Stimulated activated naive CD4-positive, alpha-beta T cell treated with Interleukin-2 at 50 U/mL for 16 hours (primary cell): ENCODE results near the gene GRID1.
"Not testable (repeated sequence)": the region's sequence is repeated elsewhere in the genome, so short reads cannot be mapped to it uniquely, and the experiment has no call there.

Experiments used
- DNase-seq: peaks from one replicate; lab custom pipeline; 2025; lab: John Stamatoyannopoulos, UW

The GRID1 gene

DNA sequence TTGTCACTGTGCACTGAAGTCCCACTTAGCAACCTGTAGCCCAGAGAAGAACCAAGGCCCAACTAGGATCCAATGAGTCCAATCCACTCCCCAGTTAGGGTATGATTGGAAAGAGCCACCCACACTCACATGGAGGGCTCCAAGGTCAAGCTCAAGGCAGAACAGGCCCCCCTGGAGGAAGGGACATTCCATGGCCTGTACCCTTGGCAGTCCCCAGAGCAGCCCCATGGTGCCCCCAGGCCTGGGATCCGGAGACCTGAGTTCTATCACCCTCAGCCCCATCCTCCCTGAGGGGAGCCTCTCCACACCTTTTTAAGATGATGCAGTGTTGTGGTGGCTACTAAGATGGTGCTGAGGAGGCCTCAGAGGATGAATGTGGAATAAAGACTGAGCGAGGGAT, 231.4 kb downstream of the GRID1 start:
- no peak for DNase-seq

DNA sequence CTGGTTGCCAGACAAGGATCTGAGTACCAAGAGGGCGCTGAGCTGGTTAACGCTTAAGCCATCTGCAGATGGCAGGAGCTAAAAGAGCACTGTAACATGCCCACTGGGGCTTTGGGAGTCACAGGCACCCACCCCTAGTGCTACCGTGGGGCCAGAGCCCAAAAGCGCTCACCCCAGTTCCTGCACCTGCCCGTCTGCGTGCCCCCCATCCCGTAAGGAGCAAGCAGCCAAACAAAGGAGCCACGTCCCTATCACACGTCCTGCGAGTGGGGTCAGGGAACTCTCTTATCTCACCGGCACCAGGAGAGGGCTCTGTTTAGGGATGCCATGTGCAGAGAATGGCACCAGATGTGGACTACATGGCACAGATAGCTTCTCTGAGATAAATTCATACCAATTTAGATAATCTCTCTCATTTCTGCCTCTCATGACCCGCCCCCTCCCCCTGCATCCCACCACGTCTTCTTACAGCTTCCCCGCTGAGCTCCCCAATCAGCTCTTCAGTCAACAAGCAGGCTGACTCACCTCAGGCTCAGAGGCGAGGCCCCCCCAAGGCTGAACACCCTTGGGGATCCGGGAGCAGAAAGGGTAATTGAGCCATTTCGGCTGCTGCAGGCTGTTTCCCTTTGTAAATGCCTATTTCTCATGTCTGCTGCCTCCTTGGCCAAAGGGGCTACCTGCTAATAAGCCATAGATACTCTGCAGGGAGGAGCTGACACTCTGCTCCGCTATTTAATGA, 235.7 kb downstream of the GRID1 start:
- DNase-seq, result no peak

DNA sequence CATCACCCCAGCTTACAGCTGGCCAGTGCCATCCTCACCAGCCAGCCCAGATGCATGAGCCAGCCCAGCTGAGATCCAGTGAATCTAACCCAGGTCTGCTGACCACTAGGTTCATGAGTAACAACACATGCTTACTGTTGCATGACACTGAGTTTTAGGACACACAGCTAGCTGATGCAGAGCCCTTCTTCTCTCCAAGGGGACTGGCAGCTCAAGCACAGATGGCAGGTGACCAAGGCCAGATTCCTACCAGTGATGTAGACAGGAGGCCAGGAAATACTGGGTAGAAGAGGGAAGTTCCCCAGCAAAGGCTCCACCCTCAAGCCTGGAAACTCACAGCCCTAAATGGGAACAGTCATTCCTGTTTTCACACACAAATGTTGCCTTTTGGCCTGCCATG, 236.6 kb downstream of the GRID1 start:
- DNase-seq, result no peak

DNA sequence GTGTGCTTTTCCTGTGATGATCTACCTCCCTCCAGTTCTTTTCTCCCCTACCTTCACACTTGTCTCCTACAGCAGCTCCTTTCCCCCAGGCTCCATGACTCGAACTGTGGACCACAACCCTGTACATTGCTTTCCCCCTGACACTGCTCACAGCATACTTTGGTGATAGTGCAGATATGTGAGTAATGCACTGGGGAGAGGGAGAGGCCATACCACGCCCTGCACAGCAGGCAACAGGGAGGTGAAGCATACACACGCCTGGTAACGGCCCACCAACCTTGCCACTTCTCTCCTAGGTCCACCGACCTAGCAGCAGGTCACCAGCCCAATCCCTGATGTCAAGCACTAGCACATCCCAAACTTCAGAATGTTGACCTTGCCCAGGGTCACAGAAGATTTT, 238.2 kb downstream of the GRID1 start:
- DNase-seq, result no peak

DNA sequence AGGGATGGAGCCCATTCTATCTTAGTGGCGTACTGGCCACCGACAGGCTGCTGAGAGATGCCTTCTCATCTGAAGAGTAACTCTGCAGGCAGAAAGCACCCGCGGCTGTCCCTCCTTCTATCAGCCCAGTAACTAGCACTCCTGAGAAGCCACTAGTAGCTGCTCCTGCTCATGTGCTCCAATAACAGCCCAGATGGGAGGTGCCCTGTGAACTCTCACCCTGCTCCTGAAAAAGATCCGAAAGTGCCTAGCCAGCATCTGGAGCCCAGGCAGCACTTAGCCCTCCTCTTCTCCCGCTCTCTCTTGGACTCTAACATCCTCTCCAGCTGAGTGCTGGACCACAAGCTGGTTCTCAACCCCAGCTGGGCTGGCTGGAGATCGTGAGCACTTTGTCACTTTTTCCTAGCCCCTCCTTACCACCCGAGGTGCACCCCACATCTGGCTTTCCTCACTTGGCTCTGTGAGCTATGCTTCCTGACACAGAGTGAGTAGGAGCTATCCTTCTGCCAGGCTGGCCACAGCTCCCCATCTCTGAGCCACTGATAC, 239.2 kb downstream of the GRID1 start:
- DNase-seq, result no peak

DNA sequence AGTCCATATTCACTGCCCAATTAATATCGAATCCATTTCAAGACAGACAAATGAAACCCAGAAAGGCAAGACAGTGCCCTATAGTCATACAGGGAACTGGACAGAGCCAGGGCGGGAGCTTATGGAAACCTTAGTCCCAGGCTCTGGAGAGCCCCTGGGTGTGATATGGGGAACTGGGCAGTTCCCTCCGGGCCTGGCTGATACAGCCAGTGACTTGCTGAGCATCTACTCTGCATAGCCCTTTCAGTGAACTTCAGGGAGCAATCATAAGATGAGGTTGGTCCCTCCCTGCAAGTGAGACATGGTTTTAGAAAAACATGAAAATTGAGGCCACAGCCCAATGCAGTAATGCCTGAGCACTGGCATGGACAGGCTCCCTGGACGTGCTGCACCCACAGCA, 241.9 kb downstream of the GRID1 start:
- DNase-seq, result no peak

DNA sequence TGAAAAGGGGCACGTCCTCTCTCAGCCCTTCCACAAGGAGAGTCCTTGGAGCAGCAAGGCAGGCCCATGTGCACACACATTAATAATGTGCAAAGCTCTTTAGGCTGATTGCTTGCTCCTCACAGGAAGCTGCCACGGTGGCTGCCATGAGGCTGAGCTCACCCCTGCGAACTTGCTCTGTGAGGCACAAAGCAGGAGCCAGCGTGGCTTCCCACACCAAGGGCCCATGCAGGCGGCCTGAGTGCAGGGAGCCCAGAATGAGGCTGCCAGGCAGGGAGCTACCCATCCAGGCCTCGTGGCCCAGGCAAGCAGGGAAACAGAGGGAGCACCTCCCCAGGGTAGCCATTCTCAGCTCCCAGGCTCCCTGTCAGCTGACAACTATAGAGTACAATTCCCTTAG, 242.9 kb downstream of the GRID1 start:
- no peak for DNase-seq

DNA sequence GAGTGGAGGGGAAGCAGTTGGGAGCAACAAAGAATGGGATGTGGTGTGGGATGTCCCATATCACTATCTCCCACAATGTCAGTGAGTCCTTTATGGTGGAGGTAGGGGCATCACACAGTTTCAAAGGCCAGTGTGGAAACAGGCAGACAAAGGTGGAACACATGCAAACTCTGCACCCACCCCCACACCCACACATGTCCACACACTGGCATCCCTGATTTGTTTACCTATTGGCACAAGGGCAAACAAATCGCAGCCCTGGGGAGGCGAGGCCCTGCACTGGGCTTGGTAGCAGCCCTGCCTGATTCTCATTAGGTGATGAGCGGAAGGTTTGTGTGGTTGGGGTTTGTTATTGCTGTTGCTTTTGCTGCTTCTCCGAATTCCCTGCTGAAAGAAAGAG, 243.3 kb downstream of the GRID1 start:
- DNase-seq, result no peak

DNA sequence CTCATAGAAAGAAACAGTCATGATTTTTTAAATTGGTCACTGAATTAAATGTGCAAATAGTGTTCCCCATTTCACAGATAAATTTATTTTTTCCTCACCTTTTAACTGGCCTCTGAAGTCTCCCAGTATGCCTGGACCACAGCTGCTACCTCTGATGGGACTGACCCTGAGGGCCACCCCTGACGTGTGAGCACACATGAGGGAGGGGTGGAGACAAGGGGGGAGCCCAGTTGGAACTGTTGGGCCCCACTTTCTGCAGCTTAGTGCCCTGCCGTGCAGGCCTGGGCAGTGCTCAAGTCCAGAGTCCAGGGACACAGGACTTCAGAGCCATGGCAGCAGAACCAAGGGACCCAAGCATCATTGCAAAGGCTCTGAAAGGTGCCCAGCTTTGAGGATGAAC, 243.9 kb downstream of the GRID1 start:
- DNase-seq, result no peak

DNA sequence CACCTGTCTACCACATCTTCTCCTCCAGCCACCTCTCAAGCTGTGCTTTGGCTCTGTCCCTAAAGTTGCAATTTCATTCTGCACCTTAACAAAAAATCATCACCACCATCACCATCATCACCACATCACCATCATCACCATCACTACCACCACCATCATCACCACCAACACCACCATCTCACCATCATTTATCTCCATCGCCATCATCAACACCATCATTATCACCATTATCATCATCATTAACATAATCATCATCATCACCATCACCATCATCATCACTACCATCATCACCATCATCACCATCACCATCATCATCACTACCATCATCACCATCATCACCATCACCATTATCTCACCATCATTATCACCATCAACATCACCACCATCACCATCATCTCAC, 245.4 kb downstream of the GRID1 start:
- no peak for DNase-seq

DNA sequence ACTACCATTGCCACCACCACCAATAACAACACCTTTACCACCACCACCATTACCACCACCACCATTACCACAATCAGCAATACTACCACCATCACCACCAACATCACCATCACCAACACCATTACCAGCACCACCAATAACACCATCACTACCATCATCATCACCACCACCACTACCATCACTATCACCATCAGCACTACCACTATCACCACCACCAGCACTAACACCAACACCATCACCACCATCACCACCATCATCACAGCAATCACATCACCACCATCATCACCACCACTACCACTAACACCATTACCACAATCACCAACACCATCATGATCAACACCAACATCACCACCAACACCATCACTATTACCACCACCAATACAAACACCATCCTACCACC, 249.5 kb downstream of the GRID1 start:
- no peak for DNase-seq

DNA sequence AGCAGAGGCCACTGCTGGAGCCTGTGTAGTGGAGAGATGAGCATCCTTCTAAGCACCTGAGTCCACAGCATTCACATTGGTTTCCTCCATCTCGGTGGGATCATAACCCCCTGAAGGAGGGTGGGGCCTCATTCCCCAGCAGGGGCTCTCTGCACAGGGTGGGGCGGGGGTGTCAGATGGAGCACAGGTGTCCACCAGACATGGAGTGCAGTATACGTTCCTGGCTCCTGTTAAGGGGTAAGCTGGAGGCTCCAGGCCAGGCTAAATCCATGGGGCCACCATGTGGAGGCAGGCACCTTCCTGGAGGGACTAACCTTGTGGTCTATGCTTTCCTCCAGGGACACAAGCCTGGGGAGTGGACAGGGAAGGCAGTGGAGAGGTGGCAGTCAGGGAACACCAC, 252.6 kb downstream of the GRID1 start:
- DNase-seq, result no peak

DNA sequence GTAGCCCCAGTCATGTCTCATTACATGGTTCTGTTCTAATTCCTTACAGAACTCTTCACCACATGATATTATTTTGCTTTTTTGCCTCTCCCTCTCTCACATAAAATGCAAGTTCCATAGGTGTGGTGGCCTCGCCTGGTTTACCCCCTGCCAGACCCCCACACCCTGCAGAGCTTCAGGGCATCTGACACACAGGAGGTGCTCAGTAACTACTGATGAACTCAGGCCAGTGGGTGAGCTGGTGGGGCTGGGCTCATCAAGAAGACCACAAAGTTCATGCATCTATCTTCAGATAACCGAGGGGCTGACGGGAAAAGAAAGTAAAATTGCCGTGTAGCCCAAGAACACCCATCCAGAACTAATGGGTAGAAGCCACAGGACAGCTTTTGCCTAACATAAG, 253.1 kb downstream of the GRID1 start:
- no peak for DNase-seq

DNA sequence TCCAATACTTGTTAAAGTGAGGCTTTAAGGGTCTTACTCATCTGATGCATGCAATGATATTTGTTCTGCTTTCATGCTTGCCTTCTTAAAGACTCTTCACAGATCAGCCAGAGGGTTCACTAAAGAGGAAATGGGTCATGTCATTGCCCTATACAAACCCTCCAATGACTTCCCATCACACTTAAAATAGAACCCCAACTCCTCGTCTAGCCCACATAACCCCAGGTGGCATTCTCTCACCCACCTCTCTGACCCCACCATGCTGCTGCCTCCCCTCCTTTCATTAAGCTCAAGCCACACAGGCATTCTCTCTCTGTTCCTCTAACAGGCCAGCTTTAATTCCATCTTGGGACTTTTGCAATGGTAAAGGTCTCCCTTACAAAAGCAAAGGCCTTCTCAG, 253.6 kb downstream of the GRID1 start:
- DNase-seq, result no peak

DNA sequence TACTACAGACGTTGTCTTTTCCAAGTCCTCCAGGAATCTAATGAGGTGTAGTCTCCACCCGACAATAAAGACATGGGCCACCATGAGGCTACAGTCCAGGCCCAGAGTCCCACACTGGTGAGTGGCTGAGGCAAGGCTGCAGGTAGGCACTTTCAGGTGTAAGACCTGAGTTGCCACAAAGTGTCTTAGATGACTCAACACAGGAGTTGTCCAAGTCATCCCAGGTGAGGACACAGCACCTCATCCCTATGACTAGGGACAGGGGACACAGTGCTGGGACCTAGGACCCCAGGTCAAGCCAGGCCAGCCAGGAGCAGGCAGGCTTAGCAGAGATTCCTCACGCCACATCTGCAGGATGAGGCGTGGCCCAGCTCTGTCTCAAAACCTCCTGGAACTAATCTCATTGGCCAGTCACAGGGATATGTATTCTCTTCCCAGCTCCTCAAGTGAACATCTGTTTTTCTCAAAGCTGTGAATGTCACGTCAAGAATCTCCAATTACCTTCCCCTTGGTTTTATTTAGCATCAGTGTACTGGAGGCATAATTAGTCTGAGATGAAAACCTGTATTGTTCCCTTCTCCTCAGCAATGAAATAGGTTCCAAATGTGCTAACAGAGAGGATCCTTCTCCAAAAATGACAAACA, 254.6 kb downstream of the GRID1 start:
- DNase-seq, result no peak

DNA sequence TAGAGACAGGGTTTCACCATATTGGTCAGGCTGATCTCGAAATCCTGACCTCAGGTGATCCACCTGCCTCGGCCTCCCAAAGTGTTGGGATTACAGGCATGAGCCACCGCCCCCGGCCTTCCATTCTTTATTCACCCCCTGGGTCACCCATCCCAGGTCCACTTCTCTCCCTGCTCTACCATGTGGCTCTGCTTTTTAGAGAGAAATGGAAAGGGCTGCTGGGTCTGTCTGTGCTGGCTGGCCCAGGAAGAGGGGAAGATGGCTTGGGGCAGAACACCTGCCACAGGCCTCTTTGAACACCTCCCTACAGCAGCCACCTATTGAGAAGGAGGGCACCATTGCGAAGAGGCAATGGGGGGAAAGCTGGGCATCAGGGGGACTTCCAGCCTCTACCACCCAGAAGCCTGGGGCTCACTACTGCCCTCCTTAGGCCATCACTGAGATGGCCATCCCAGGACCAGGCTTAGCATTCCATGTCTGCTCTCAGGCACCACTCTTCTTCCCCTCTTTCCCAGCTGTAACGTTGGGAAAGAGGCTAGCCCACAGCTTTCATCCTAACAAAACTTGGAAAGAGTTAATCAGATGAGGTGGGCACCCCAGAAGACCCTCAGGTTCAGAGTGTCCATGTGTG, 256.3 kb downstream of the GRID1 start:
- no peak for DNase-seq

DNA sequence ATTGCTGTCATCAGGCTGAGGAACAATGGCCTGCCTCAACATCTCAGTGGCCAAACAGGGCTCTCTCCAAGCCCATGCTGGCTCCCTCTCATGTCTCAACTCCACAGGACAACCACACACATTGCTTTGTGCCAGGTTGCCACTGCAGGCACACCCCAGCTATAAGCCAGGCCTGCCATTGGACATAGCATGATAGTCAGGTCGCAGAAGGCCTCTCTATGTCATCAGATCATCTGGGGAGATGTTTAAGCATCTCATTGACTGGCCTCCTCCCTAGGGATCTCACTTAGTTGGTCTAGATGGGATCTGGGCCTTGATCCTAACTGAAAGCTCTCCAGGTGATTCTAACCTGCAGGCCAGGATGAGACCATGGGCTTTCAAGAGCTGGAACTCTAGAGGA, 257.2 kb downstream of the GRID1 start:
- DNase-seq, result no peak

DNA sequence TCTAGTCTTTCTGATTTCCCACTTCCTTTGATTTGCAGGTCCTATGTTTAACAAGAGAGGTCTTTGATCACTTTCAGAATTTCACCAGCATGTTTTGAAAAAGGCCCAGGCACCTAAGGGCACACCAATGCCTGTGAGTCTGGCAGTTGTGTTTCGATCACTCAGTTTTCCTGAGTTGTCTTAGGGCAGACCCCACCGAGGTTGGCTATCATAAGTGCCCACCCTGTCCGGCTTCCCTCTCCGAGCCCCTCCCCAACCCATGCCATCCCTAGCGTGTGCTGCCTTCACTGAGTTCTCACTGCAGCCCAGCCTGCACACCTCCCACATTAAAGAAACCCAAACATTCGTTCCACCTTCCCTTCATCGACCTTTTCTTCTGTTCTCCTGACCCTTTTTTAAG, 257.9 kb downstream of the GRID1 start:
- DNase-seq, result no peak

DNA sequence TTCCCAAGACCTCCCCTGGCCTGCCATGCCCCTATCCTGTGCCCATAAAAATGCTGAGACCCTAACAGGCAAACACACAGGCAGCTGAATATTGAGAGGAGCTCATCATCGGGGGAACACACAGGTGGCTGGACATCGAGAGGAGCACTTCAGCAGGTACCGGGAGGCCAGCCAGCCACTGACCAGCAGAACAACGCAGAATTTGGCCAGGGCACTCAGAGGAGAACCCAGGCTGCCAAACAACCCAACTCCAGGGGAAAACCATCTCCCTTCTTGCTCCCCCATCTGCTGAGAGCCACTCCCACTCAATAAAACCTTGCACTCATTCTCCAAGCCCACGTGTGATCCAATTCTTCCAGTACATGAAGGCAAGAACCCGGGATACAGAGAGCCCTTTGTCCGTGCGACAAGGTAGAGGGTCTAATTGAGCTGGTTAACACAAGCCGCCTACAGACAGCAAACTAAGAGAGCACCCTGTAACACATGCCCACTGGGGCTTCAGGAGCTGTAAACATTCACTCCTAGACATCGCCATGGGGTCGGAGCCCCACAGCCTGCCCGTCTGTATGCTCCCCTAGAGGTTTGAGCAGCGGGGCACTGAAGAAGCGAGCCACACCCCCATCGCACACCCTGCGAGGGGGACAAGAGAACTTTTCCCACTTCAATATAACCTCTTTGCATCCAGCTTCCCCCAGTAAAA, 258.8 kb downstream of the GRID1 start:
- not testable (repeated sequence) for DNase-seq

DNA sequence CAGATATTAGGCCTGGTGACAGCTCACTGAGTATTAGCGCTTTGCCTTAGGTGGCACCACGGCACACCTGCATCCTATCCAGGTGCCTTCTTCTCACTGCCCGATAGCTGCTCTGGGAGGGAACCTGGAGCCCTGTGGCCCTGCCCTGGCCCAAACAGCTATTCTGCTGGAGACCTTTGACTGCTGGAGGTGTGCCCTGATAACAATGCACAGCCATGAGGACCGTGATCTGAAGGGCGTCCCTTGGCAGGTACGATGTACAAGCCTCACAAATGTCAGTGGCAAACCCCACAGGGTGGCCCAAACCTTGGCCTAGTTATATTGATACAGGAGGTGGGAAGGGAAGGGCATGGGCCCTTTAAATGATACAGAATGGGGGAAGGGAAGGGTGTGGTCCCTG, 259.5 kb downstream of the GRID1 start:
- DNase-seq, result no peak

DNA sequence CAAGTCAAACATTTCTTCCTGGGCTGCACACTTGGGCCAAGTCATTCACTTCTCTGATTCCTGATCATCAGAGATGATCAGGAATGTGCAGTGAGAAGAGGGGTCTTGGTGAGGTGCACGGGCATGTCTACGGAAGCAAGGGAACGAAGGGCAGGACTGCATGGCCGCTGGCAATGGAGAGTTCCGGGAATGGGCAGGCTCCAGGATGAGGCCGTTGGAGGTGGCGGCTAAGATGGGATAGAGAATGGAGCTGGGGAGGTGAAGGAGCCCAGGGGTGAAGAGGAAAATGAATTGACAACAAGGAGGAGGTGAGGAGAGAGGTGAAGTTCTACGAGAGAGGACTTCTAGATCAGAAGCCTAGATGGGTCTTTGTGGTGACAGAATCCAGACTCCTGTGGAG, 260.0 kb downstream of the GRID1 start:
- DNase-seq, result no peak

DNA sequence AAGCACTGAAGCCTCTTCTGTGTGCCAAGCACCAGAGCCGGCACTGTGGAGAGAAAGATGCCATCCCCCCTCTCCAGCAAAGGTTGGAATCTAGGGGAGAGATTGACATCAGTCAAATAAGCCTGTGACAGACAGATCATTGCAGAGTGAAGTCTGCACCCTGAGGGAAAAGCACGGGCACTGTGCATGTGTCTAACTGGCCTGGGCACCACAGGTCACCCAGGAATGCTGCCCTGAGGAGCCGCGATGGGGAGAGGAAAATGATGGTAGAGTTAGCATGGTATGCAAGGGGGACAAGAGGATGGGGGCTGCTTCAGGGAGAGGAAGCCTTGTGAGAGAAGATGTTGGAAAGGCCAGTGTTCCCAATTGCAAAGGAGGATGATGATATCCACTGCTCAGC, 261.0 kb downstream of the GRID1 start:
- no peak for DNase-seq

DNA sequence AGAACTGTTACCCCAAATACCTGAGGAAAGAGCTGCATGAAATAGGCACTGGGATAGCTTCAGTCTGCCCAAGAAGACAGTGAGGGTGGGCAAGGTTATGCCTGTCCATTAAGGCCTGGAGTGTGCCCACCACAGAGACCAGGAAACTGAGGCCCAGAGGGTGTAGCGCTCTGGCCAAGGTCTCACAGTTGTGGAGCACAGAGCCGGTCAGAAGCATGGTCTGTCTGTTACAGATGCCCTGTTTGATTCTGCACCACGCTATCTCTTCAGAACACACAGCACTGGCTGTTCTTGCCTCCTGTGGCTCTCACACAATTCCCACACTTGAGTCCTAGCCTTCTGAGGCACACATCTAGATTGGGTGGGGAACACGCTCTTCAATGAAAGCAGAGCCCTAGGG, 261.4 kb downstream of the GRID1 start:
- DNase-seq, result no peak
